H1 (cell line): ENCODE results near the gene OLA1.

Source experiments
- ATF2 ChIP-seq: IDR thresholded peaks from 2 replicates; pipeline ENCODE4 v1.6.1; 2012; ENCODE audit warnings: low read length, inconsistent platforms
- CEBPB ChIP-seq: IDR thresholded peaks from 2 replicates; pipeline ENCODE4 v1.6.1; 2012; ENCODE audit warnings: low read depth, low read length
- CHD1 ChIP-seq: IDR thresholded peaks from 2 replicates; pipeline ENCODE4 v1.6.1; 2012; ENCODE audit warnings: low read depth, low read length, improper control_type of control experiment
- CTCF ChIP-seq, 3 experiments: IDR thresholded peaks; 1 replicate in 2 of 3; 2 replicates in 1 of 3; pipeline versions ENCODE4 v1.5.1 to v1.6.1; 2011; ENCODE audit warnings: low read length in 3 of 3, mild to moderate bottlenecking in 3 of 3, inconsistent platforms in 2 of 3, low read depth in 1 of 3, moderate library complexity in 1 of 3; ENCODE audit not compliant: insufficient read depth in 1 of 3; ENCODE audit errors: control extremely low read depth in 1 of 3
- EP300 ChIP-seq, 2 experiments: IDR thresholded peaks; 1 replicate in 1 of 2; 2 replicates in 1 of 2; pipeline ENCODE4 v1.6.1; 2011 to 2012; ENCODE audit warnings: low read depth in 2 of 2, low read length in 2 of 2, mild to moderate bottlenecking in 2 of 2, borderline replicate concordance in 1 of 2, inconsistent platforms in 1 of 2, moderate library complexity in 1 of 2
- EZH2 ChIP-seq: fragments of 200-600 bp; sonication (generic); IDR thresholded peaks from 2 replicates; pipeline ENCODE4 v1.7.1; 2012; ENCODE audit warnings: low read depth, mild to moderate bottlenecking, moderate library complexity, low read length, inconsistent platforms; ENCODE audit not compliant: severe bottlenecking
- GABPA ChIP-seq: IDR thresholded peaks from 2 replicates; pipeline ENCODE4 v1.6.1; 2011; ENCODE audit warnings: mild to moderate bottlenecking, low read length, moderate library complexity, borderline replicate concordance; ENCODE audit not compliant: insufficient read depth
- MAFK ChIP-seq: IDR thresholded peaks from 2 replicates; pipeline ENCODE4 v1.6.1; 2012; ENCODE audit warnings: low read depth, mild to moderate bottlenecking, improper control_type of control experiment, low read length
- MAX ChIP-seq: IDR thresholded peaks from 2 replicates; pipeline ENCODE4 v1.6.1; 2012; ENCODE audit warnings: inconsistent platforms
- POLR2A ChIP-seq, 2 experiments: IDR thresholded peaks; 1 replicate in 1 of 2; 2 replicates in 1 of 2; pipeline ENCODE4 v1.6.1; 2011; ENCODE audit warnings: low read depth in 2 of 2, low read length in 2 of 2, mild to moderate bottlenecking in 2 of 2; ENCODE audit errors: control extremely low read depth in 1 of 2
- POLR2AphosphoS5 ChIP-seq: IDR thresholded peaks from 2 replicates; pipeline ENCODE4 v1.6.1; 2011; ENCODE audit warnings: low read depth, low read length
- SP2 ChIP-seq: IDR thresholded peaks from 2 replicates; pipeline ENCODE4 v1.6.1; 2012; ENCODE audit warnings: mild to moderate bottlenecking, low read length, inconsistent platforms
- SP4 ChIP-seq: IDR thresholded peaks from 2 replicates; pipeline ENCODE4 v1.6.1; 2012; ENCODE audit warnings: low read length, inconsistent platforms
- SUZ12 ChIP-seq: fragments of 200-600 bp; sonication (generic); IDR thresholded peaks from 2 replicates; pipeline ENCODE4 v1.6.1; 2012; ENCODE audit warnings: mild to moderate bottlenecking, inconsistent platforms, low read length, moderate library complexity, mixed read lengths

DNA sequence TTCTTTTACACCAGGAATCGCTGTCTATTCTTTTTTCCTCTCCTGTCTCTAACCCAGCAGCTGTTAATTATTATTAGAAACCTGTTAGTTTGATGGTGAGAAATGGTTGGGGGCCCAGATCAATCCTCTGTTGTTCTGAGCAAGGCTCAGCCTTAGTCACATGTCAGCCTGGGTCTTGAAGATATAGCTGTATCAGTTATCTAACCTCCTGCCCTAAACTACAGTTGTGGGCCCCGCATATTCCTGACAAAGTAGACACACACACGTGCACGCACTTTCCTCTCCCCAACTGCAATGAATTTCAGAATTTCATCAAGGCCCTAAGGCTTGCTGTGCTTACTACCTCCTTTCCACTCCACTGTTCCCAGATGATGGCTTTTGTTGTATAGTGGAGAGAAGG is 54.6 kb downstream of the OLA1 start:
- TF ChIP-seq MAX = no peak
- no peak for TF ChIP-seq CTCF (IDR thresholded peaks at IDR 0.05; ENCODE audit: control extremely low read depth in 1 of 3, insufficient read depth in 1 of 3, low read depth in 1 of 3, low read length in 3 of 3)
- TF ChIP-seq MAFK = no peak
- TF ChIP-seq SUZ12 = no peak
- TF ChIP-seq EP300 (IDR thresholded peaks at IDR 0.05; ENCODE audit: borderline replicate concordance in 1 of 2, low read depth in 2 of 2, low read length in 2 of 2) = no peak
- no peak for TF ChIP-seq POLR2AphosphoS5
- no peak for TF ChIP-seq SP4
- TF ChIP-seq ATF2 = no peak
- TF ChIP-seq POLR2A (IDR thresholded peaks at IDR 0.05; ENCODE audit: control extremely low read depth in 1 of 2, low read depth in 2 of 2, low read length in 2 of 2) = no peak
- TF ChIP-seq CEBPB = no peak
- no peak for TF ChIP-seq GABPA
- no peak for TF ChIP-seq CHD1
- no peak for TF ChIP-seq EZH2
- TF ChIP-seq SP2 = no peak
